ENCODE data around the gene ABCA3. TPM values are rescaled to one million over a fixed set of nuclear protein-coding genes. Genes with fewer than 3 reads are reported as not detected.
"Not testable (repeated sequence)": the region's sequence is repeated elsewhere in the genome, so short reads cannot be mapped to it uniquely, and the experiment has no call there.

Gene ABCA3
- total RNA-seq, 2 donors from 2014 or later, result 1.3 to 4.6 TPM

DNA sequence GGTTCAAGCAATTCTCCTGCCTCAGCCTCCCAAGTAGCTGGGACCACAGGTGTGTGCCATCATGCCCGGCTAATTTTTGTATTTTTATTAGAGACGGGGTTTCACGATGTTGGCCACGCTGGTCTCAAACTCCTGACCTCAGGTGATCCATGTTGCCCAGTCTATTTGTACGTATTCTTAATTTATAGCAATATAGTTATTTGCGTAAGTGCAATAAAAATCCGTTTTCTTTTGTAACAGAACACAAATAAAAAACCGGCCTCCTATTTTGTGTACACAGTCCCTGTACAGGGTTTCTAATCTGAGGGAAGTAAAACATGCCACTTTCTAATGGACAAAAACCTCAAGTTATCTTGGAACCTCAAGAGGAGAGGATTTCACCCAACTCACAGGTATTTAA, 80.3 kb downstream of the ABCA3 start:
- H3K9me3 ChIP-seq, result no peaks in the 10 kb centered on the region
- no peaks in the 10 kb centered on the region for H3K4me1 ChIP-seq
- H3K27ac ChIP-seq, result no peak overlapping the region
- H3K36me3 ChIP-seq, result peaks cover 28% of the 10 kb centered on the region
- intact Hi-C loops (cut with DNase I), result no loop called here
- no peak overlapping the region for H3K4me3 ChIP-seq
- no peak for DNase-seq
- TF ChIP-seq CTCF (IDR thresholded peaks at IDR 0.05), result no peak
- no peaks in the 10 kb centered on the region for H3K27me3 ChIP-seq
- no peak overlapping the region for H3K9ac ChIP-seq (ENCODE audit: low read depth in 2 of 2, low read length in 2 of 2)

- intact Hi-C loops (cut with DNase I); H3K27ac ChIP-seq: not testable (repeated sequence)
Observed at GRCh38 chr16:2258530-2258929, 82.0 kb downstream of the ABCA3 start.

GRCh38 chr16:2257726-2258125, 82.8 kb downstream of the ABCA3 start:
- Histone ChIP-seq H3K9me3 (no peaks in the 10 kb centered on the region), H3K27ac (no peak overlapping the region), H3K36me3 (peaks cover 31% of the 10 kb centered on the region), H3K9ac (ENCODE audit: low read depth in 2 of 2, low read length in 2 of 2) (no peak overlapping the region), H3K4me3 (no peak overlapping the region), H3K4me1 (no peaks in the 10 kb centered on the region), H3K27me3 (no peaks in the 10 kb centered on the region)
- TF ChIP-seq CTCF (IDR thresholded peaks at IDR 0.05), result no peak
- DNase-seq, result no peak
- intact Hi-C loops (cut with DNase I), result no loop called here

More at GRCh38 chr16:2258530-2258929, 82.0 kb downstream of the ABCA3 start:
- H3K9me3 ChIP-seq; H3K4me1 ChIP-seq; H3K4me3 ChIP-seq; H3K9ac ChIP-seq (ENCODE audit: low read depth in 2 of 2, low read length in 2 of 2); DNase-seq; H3K27me3 ChIP-seq: not testable (repeated sequence)
- peaks cover 33% of the 10 kb centered on the region for H3K36me3 ChIP-seq

- Histone ChIP-seq H3K36me3 (peaks cover 25% of the 10 kb centered on the region), H3K27me3 (no peaks in the 10 kb centered on the region), H3K9ac (ENCODE audit: low read depth in 2 of 2, low read length in 2 of 2) (no peak overlapping the region), H3K4me1 (peaks cover 9% of the 10 kb centered on the region), H3K9me3 (no peaks in the 10 kb centered on the region), H3K27ac (no peak overlapping the region), H3K4me3 (no peak overlapping the region)
- intact Hi-C loops (cut with DNase I), result no loop called here
- no peak for TF ChIP-seq CTCF (IDR thresholded peaks at IDR 0.05)
- no peak for DNase-seq
Observed at GRCh38 chr16:2256531-2257140, 83.9 kb downstream of the ABCA3 start.

- peaks cover 21% of the 10 kb centered on the region for H3K36me3 ChIP-seq
- intact Hi-C loops (cut with DNase I), result no loop called here
- no peak for DNase-seq
- TF ChIP-seq CTCF (IDR thresholded peaks at IDR 0.05), result no peak
- no peaks in the 10 kb centered on the region for H3K27me3 ChIP-seq
- H3K9ac ChIP-seq (ENCODE audit: low read depth in 2 of 2, low read length in 2 of 2), result no peak overlapping the region
- H3K27ac ChIP-seq, result no peak overlapping the region
- H3K4me1 ChIP-seq, result peaks cover 9% of the 10 kb centered on the region
- H3K4me3 ChIP-seq, result no peak overlapping the region
- no peaks in the 10 kb centered on the region for H3K9me3 ChIP-seq
Observed at GRCh38 chr16:2253293-2253692, 87.2 kb downstream of the ABCA3 start.

DNA sequence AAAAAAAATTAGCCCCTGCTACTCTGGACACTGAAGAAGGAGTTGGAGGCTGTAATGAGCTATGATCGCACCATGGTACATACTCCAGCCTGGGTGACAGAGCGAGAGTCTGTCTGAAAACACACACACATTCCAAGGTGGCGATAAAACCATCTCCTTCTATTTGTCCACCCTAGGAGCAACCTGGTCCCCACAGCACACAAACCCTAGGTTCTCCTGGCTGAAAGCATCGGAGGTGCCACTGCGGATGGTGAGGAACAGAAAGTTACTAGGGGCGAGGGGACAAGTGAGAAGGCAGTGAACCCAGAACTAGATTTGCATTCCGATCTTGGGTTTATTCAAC, 87.8 kb downstream of the ABCA3 start:
- no peak for TF ChIP-seq CTCF (IDR thresholded peaks at IDR 0.05)
- Histone ChIP-seq H3K4me1 (peaks cover 9% of the 10 kb centered on the region), H3K4me3 (no peak overlapping the region), H3K9ac (ENCODE audit: low read depth in 2 of 2, low read length in 2 of 2) (no peak overlapping the region), H3K9me3 (no peaks in the 10 kb centered on the region), H3K27me3 (no peaks in the 10 kb centered on the region), H3K27ac (no peak overlapping the region), H3K36me3 (peaks cover 21% of the 10 kb centered on the region)
- intact Hi-C loops (cut with DNase I), result no loop called here
- no peak for DNase-seq
